Hepatic stellate cell (primary cell): Measurements from ENCODE around the gene OR2G2.

Experiments
- DNase-seq: peaks from one replicate; pipeline ENCODE4 v3.0.0; 2011; ENCODE audit warnings: low spot score

The OR2G2 gene, protein sequence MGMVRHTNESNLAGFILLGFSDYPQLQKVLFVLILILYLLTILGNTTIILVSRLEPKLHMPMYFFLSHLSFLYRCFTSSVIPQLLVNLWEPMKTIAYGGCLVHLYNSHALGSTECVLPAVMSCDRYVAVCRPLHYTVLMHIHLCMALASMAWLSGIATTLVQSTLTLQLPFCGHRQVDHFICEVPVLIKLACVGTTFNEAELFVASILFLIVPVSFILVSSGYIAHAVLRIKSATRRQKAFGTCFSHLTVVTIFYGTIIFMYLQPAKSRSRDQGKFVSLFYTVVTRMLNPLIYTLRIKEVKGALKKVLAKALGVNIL

DNA sequence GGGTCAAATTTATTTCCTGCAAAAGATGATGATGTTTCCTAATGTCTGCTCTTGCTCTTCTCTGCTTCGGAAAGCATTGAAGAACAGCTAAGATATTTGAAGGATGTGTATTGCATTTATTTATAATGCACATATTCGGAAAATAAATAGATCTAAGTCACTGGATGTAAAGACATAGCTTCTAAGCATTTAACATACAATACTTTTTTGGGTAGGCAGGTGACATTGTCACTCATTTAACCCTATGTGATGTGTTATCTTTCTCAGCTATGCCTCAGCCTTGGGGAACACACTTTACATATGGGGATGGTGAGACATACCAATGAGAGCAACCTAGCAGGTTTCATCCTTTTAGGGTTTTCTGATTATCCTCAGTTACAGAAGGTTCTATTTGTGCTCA lies at the start of gene OR2G2:
Gene OR2G2, plus strand, starts transcription at position 301 of the 400 bp plus-strand sequence. Its CDS starts 0 bp downstream, at position 301.
- no peak for DNase-seq

DNA sequence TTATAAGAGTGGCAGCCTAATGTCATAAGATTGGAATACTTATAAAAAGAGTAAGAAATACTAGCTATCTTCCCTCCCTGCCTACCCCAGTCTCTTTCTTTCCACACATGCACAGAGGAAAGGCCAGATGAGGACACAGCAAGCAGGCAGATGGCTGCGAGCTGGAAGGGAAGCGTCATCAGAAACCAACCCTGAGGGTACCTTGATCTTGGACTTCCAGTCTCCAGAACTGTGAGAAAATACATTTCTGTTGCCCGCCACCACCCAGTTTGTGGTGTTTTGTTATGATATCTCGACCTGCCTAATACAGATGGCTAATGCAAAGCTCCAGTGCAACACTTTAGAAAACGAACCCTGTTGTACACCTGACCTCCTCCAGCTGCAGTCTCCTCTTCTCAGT lies 49.6 kb upstream of the OR2G2 start:
- DNase-seq: no peak

DNA sequence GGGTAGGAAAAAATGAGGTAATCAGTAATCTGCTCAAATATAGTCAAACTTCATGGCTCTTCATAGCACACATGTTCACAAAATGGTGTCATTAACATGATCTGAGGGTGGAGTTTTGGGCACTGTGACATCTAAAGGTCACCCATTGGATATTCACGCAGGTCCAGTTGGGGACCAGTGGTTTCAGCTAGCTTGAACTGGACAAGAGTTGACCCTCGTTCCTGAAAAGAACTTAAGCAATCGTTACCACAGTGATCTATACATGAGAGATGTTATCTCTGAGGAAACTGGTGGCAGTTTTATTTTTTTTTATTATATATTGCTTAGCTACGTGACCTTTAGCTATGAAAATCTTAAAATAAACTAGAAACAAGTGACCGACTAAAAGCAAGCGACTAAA lies 48.9 kb upstream of the OR2G2 start:
- no peak for DNase-seq

DNA sequence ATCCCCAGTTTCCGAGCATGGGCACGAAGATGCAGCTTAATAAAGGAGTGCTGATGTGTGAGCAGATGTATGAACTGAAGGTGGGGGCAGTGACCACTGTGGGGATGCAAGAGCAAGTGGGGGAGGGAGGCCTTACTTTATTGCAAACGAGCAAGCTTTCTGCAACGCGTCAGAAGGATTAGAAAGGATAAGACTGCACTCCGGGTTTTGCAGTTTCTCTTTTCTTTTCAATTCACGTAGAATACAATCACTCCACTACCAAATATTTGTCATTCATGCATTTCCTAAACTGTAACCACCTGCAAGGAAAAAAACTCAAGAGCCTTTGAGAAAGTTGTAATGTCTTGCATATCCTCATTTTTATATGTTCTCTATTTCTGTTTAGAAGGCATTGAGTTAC lies 47.6 kb upstream of the OR2G2 start:
- no peak for DNase-seq

DNA sequence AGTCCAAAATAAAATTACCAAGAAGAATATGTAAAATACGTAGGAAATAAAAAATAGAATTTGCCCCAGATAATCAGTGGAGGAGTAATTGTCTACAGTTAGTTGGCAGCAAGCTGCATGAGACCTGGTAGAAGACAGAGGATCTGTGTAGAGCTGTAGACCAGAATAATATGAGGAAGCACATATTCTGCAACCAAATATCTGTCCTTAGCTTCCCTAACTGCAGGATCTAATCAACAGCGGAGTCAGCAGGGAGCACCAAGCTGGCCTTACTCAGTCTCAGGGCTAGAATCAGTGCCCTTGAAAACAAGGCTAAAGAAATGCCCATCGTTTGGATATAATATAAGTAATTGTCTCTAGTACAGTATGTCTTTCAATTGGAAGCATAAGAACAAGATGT lies 45.3 kb upstream of the OR2G2 start:
- DNase-seq: no peak

DNA sequence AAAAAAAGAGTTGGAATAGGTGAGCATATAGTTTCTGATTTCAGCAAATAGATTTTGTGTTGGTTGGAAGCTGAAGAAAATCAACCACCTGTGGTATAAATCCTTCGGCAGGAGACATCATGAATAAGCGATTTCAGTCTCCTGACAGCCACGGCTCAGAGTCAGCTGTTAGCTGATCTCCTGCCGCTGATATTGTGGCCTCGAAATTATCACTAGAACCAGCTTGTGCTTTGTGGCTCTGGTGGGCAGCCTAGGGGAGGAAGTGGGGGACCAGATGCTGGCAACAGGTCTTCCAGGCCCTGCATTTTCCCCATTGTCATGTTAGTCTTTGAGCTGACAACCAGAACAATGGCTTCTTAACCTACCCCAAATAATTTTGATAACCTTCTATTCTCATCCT lies 40.1 kb upstream of the OR2G2 start:
- no peak for DNase-seq

DNA sequence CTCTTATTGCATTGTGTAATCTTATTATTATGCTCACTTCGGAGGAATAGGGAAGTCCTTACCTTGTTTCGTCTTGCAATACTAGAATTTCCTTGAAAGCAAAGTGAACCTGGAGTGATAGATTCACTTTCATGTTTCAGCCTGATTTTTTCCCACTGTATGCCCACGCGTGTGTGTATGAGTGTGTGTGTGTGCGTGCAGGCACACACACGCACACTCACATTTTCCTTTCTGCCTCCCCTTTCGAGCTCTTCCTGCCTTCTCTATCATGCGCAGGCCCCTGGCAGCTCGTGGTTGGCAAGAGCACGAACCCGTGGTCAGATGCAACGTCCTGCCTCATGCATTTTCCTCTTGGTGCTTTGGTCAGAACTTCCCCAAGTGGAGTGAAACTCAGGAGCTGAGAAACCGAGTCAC lies 39.4 kb upstream of the OR2G2 start, which contains the start of gene GCSAML:
Gene GCSAML, plus strand, starts transcription at position 366 of the 414 bp plus-strand sequence. CDS start 58 bp downstream, outside the sequence.
- DNase-seq: no peak

DNA sequence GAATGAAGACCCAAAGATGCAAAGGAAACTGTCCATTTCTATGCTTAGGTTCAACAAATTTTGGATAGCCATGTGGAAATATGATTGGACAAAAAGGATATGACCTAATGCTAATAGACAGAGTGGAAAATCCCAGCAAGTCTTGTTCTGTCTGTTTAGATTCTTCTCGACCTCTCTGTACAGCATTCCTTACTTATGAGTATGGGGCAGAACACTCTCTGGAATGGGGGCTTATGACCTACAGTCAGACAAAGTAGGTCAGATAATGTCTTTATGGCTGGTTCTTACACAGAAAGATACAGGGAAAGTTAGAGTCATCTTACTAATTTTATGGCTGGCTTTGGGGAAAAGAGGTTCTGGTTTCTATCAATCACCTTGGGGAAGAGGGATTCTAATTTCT lies 36.4 kb upstream of the OR2G2 start:
- peak; percentile 21 for DNase-seq

DNA sequence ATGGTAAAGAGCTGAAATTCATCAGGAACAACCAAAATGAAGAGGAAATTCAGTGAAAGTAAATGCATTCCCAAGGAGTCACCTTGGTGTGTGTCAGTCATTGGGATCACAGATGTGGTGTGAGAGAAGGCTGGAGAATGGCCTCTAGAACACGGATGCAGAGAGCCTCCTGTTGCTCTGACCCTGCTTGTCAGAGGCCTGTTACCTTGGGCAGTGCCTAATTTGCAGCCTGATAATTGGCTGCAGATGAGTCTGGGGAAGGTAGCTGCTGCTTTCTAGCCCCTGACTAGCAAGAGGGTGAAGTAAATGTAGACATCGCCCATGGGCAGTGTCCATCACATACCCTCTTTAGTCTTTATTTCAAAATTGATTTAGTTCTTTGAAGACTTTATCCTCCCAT lies 35.9 kb upstream of the OR2G2 start:
- DNase-seq: no peak

DNA sequence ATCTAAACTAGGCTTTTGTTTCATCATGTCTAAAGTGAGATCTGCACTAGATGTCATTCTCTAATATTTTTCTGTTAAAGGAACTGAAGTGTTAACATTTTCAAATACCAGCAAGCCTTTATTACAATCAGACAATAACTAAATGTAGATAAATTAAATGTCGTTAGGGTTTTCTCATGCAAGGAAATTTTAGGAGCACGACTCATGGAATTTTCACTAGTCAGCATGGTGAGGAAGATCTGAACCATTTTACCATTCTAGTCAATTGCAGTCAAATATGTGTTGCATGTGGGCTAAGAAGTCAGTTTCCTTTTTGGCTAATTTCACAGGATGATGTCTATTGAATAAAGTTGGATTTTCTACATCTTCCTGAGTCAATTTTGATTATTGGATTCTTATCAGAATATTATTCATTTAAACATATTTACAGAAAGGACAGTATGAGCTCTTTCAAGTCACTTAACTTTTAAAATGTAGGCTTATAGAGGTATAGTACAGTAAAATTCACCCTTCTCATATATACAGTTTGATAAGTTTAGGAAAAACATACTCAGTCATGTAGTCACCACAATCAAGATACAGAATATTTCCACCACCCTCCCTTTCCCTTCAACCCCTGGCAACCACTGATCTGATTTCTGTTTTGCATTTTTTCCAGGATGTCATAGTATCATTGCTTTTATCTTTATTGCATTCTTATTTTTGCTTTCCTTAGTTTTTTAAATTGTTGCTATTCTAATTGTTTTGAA lies 30.1 kb upstream of the OR2G2 start:
- no peak for DNase-seq

DNA sequence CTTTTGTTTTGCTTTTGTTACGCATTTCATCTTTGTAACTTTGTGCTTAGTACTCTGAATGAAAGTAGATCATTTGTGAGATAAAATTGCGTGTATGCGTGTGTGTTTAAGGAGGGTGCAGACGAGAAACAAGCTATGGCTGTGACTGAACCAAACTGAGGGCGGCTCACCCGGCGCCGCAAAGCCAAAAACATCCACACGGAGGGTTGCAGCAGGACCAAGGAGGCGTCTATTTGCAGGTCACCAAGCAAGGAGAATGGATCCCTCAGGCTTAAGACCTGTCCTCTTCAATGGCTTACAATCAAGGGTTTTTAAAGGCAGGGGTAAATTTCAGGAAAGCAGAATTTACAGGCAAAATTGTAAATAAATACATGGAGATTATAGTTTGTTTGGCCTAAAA lies 26.4 kb upstream of the OR2G2 start:
- DNase-seq: no peak

DNA sequence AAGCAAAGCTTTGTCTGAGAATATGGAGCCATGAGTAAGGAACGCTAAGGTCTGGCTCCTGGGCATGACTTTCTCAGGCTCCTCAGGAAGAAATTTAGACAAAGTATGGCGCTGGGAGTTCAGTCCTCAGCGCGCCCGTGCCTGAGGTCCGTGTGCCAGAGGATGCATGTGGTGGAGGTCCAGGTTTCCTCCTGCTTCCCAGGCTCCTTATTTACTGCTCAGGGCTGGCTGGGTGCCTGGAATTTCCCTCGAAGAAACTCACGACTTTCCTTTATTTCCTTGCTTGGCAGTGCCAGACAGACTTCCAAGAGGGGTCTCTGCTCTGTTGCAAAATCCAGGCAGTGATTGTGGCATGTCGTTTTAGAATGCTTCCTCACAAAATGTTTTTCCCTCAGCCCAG lies 26.0 kb upstream of the OR2G2 start:
- DNase-seq: no peak

DNA sequence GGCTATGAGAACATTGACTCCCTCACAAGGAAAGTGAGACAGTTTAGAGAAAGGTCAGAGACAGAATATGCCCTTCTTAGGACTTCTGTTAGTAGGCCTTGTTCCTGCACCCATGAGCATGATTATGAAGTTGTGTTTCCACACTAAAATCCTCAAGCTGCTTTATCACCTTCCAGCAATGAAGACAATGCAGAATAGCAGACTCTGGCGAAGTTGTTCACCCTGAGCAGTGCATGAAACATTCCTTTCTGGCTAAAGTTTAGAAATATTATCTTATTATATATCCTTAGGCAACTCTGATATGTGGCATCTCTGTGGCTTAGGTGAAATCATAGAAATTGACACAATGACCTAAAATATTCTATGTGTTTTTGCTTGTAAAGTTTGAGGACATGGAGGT lies 13.9 kb upstream of the OR2G2 start:
- DNase-seq: no peak

DNA sequence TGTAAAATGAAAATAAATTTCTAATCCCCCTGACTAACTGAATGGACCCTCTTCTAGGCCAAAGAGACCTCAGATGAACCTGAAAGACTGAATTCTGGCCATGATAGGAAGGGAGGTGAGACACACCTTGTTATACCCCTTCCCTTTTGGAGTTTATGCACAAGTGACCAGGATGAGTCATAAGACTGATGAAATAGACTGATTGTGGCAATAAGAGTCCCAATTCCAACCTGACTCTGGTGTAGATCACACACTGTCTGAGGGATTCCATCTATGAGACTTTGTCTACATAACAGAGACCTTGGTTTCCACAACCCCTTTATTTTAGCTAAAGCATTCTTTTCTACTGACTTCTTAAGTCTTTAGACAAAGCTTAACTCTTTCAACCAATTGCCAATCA lies 13.5 kb upstream of the OR2G2 start:
- no peak for DNase-seq

DNA sequence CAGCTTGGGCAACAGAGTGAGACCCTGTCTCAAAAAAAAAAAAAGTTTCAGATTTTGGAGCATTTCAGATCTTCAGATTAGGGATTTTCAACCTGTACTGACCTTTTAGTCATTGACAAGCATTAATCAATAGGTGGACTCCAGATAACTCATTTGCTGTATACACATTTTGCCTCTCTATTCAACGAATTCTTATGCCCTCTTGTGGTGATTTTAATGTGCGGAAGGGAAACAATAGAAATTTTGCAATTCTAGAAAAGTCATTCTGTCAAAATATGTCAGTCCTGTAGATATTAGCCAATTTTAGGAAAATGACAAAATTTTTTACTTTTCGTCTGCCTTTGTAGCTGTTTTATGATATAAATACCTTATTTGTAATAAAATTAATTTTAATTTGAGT lies 11.6 kb upstream of the OR2G2 start:
- DNase-seq: peak; percentile 5

DNA sequence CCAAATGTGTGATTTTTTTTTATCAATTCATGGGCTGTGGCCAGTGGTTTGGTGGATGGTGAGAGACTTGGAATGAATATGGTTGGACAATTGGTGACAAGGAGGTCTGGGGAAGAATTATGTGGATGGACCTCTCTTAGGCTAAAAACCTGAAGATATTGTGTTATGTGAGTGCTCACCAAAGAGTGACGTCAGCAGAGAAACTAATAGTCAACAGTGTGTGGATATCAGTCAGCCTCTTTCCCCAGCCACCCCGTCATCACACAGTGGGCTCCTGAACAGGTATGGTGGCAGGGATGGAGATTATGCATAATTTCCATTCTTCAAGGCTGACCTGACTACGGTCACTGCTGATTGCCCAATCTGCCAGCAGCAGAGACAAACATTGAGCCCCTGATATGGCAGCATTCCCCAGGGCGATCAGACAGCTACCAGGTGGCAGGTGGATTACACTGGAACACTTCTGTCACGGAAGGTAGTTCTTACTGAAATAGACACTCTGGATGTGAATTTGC lies 9.2 kb upstream of the OR2G2 start:
- no peak for DNase-seq

DNA sequence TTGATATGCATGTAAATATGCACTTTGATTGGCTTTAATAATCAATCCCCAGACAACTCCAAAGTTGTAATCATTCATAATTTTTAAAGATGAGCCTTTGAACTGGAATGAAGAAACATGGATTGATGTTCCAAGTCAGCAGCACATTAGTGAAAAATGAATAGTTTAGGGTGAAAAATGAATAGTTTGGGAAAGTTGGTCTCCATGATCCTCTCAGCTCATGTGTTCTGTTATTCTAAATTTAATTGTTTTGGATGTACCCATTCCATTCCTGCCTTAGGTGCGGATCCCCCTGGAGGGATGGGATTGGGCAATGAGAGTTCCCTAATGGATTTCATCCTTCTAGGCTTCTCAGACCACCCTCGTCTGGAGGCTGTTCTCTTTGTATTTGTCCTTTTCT lies 17.1 kb downstream of the OR2G2 start, which contains the start of gene OR2G3:
Gene OR2G3, plus strand, starts transcription at position 301 of the 400 bp plus-strand sequence. Its CDS starts 0 bp downstream, at position 301.
- DNase-seq: no peak

DNA sequence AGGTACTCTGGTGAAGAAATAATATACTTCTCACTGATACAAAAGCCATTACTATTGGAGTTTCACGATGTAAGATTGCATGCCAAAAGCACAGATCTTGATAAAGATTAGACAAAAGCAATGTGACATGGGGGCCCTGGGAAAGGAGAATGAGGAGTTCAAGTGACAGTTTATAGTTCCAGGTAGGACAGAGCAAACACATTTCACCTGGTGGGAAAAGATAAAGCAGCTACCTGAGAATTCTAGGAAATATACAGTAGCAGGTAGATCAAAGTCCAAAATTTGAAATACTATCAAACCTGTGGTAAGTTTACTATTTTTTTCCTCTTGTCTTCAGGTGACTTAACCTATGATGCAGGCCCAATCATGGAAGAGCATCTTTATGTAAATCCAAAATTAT lies 25.2 kb downstream of the OR2G2 start:
- DNase-seq: no peak

DNA sequence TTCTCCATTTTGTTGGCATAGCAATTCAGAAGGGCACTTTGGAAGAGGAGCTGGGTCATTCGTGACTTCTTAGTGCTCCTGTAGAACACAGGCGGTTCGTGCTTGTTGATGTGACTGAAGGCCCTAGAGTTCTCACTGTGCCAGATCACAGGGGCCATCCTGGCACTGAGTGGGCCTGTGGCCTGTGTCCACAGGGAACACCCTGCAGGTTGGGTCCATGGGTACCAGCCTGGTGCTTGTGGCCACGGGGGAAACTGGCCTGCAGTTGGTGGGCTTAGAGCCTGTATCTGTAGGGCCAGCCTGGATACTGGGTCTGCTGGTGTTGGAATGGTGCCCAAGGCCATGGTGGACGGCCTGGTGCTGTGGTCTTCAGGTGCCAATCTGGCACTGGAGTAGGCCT lies 26.5 kb downstream of the OR2G2 start:
- no peak for DNase-seq

DNA sequence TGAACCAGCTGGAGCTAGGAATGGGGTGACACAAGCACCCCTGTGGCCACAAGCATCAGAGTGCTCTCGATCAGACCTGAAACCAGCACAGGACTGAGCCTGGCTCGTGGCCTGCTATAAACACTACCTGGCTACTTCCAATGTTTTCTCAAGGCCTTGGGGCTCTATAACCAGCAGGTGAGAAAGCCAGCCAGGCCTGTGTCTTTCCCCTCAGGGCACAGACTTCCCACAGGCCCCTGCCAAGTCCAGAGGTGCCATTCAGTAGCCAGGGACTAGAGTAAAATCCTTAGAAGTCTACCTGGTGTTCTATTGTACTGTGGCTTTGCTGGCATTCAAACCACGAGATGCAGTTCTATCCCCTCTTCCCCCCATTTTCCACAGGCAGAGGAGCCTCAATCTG lies 39.8 kb downstream of the OR2G2 start:
- no peak for DNase-seq

DNA sequence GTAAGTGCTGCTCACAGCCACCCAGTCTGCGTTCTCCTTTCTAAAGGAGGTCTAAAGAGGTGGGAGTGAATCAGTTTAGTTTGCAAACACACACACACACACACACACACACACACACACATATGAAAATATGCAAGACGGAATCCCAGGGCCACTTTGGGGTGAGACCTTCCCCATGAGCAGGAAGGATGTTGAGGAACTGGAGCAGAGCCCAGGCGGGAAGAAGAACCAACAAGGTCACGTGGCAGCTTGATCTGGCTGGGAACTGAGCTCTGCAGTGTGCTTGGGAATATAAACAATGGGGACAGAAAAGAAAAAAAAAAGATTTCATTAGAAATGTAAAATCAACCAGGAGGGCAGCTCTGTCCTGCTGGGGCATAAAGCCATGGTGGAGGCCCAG lies 49.9 kb downstream of the OR2G2 start:
- DNase-seq: no peak

DNA sequence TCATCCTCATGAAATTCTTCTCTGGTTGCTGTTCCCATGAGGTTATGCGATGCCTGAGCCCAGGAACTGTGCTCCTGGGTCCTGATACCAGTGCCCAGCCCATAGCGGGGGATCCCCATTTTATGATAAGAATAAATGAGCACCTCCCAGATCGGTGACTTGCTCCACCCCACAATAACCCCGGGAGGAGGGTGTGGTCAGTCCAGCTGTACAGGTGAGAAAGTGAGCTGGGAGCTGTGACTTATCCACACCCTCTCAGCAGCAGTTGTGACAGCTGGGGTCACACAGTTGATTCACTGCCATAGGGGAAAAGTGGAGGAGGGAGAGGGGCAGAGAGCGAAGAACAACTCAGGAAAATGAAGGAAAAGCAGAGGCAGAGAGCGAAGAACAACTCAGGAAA lies 50.6 kb downstream of the OR2G2 start:
- no peak for DNase-seq
